GM23338 (cell line): ENCODE measurements around the gene PHC3.

ENCODE experiments used
- CREB1 ChIP-seq: fragments of 250-450 bp; sonication (Bioruptor Pico); IDR thresholded peaks from 2 replicates; pipeline ENCODE4 v1.5.0; 2020; ENCODE audit warnings: low read depth, mild to moderate bottlenecking, moderate library complexity
- CTCF ChIP-seq, 2 experiments: fragments of 200-600 bp in 1 of 2; sonication (generic) in 1 of 2; conservative IDR thresholded peaks; 2 replicates each; pipeline versions ENCODE4 v1.5.1 to v1.6.1; 2016 to 2017; ENCODE audit warnings: antibody characterized with exemption in 2 of 2, low read depth in 2 of 2, mild to moderate bottlenecking in 2 of 2, moderate library complexity in 1 of 2
- ETS1 ChIP-seq: IDR thresholded peaks from 2 replicates; pipeline ENCODE4 v1.6.1; 2016; ENCODE audit warnings: antibody characterized with exemption
- EZH2 ChIP-seq: fragments of 200-600 bp; sonication (generic); IDR thresholded peaks from one replicate; pipeline ENCODE4 v1.8.0; 2017; ENCODE audit warnings: antibody characterized with exemption, mild to moderate bottlenecking, low read depth; ENCODE audit not compliant: unreplicated experiment
- EZH2phosphoT487 ChIP-seq: fragments of 200-600 bp; sonication (generic); IDR thresholded peaks from one replicate; pipeline ENCODE4 v1.8.1; 2018; ENCODE audit warnings: antibody characterized with exemption; ENCODE audit not compliant: unreplicated experiment
- JUNB ChIP-seq: IDR thresholded peaks from one replicate; pipeline ENCODE4 v1.6.1; 2016; ENCODE audit warnings: antibody characterized with exemption; ENCODE audit not compliant: unreplicated experiment
- NANOG ChIP-seq: IDR thresholded peaks from 2 replicates; pipeline ENCODE4 v1.6.1; 2016; ENCODE audit warnings: antibody characterized with exemption, borderline replicate concordance
- POLR2AphosphoS5 ChIP-seq: IDR thresholded peaks from 2 replicates; pipeline ENCODE4 v1.6.1; 2016; ENCODE audit warnings: antibody characterized with exemption, low read depth
- REST ChIP-seq: IDR thresholded peaks from one replicate; pipeline ENCODE4 v1.6.1; 2018; ENCODE audit warnings: antibody characterized with exemption; ENCODE audit not compliant: unreplicated experiment
- STAT1 ChIP-seq: IDR thresholded peaks from one replicate; pipeline ENCODE4 v1.6.1; 2016; ENCODE audit warnings: antibody characterized with exemption; ENCODE audit not compliant: unreplicated experiment
- ZNF114 ChIP-seq: fragments of 250-450 bp; sonication (Bioruptor Pico); IDR thresholded peaks from 2 replicates; pipeline ENCODE4 v1.5.0; 2020; ENCODE audit warnings: mild to moderate bottlenecking, moderate library complexity
- ZNF331 ChIP-seq: fragments of 250-450 bp; sonication (Bioruptor Pico); IDR thresholded peaks from 2 replicates; pipeline ENCODE4 v1.5.0; 2020; ENCODE audit warnings: low read depth, mild to moderate bottlenecking, moderate library complexity
- ZNF462 ChIP-seq: fragments of 250-450 bp; sonication (Bioruptor Pico); IDR thresholded peaks from 2 replicates; pipeline ENCODE4 v1.5.0; 2020; ENCODE audit warnings: mild to moderate bottlenecking, moderate library complexity

- TF ChIP-seq CTCF (conservative IDR thresholded peaks at IDR 0.05; ENCODE audit: low read depth in 2 of 2) (no peak), EZH2phosphoT487 (no peak), POLR2AphosphoS5 (no peak), ZNF331 (no peak), ZNF462 (CRISPR knock-in tag) (no peak), REST (no peak), NANOG (no peak), JUNB (no peak), ZNF114 (CRISPR knock-in tag) (no peak), EZH2 (no peak), CREB1 (CRISPR knock-in tag) (no peak), ETS1 (no peak), STAT1 (no peak)
Measured at GRCh38 chr3:170200987-170201386, 19.5 kb upstream of the PHC3 start.
